Parathyroid adenoma (tissue), 2 donors: Measurements from ENCODE around the gene MYCT1.

Experiments used
- H2AFZ ChIP-seq: fragments of 300-600 bp; sonication (generic); one replicate; pipeline ENCODE4 v1.7.0; 2017; ENCODE audit warnings: antibody characterized with exemption, mild to moderate bottlenecking
- H3K27ac ChIP-seq: fragments of 300-600 bp; sonication (generic); one replicate; pipeline ENCODE4 v1.7.0; 2017
- H3K27me3 ChIP-seq: fragments of 300-600 bp; sonication (generic); one replicate; pipeline ENCODE4 v1.7.0; 2017; ENCODE audit warnings: low read length; ENCODE audit not compliant: control insufficient read depth, insufficient read depth
- H3K36me3 ChIP-seq: fragments of 300-600 bp; sonication (generic); one replicate; pipeline ENCODE4 v1.7.0; 2017; ENCODE audit warnings: low read length; ENCODE audit not compliant: control insufficient read depth, insufficient read depth
- H3K4me1 ChIP-seq: fragments of 300-600 bp; sonication (generic); one replicate; pipeline ENCODE4 v1.7.0; 2017; ENCODE audit warnings: control low read depth
- H3K4me2 ChIP-seq: fragments of 300-600 bp; sonication (generic); one replicate; pipeline ENCODE4 v1.7.0; 2017; ENCODE audit warnings: low read length
- H3K4me3 ChIP-seq: fragments of 300-600 bp; sonication (generic); one replicate; pipeline ENCODE4 v1.7.0; 2017; ENCODE audit warnings: low read depth, low read length
- H3K79me2 ChIP-seq: fragments of 300-600 bp; sonication (generic); one replicate; pipeline ENCODE4 v1.7.0; 2017; ENCODE audit warnings: control low read depth
- H3K9ac ChIP-seq: fragments of 300-600 bp; sonication (generic); one replicate; pipeline ENCODE4 v1.7.0; 2017; ENCODE audit warnings: mild to moderate bottlenecking
- H3K9me3 ChIP-seq: fragments of 300-600 bp; sonication (generic); one replicate; pipeline ENCODE4 v1.7.0; 2017; ENCODE audit warnings: low read length; ENCODE audit not compliant: control insufficient read depth
- CTCF ChIP-seq: fragments of 300-600 bp; sonication (generic); IDR thresholded peaks from one replicate; pipeline ENCODE4 v1.7.0; 2017; ENCODE audit warnings: antibody characterized with exemption, mild to moderate bottlenecking
- donor health status: primary hyperparathyroidism.

MYCT1 gene

GRCh38 chr6:152685819-152686218 is 11.9 kb upstream of the MYCT1 start:
- Histone ChIP-seq H3K4me2 (no peak overlapping the region), H3K9ac (no peak overlapping the region), H2AFZ (no peak overlapping the region), H3K4me1 (no peaks in the 10 kb centered on the region), H3K27me3 (no peaks in the 10 kb centered on the region), H3K4me3 (no peak overlapping the region), H3K9me3 (no peaks in the 10 kb centered on the region), H3K36me3 (no peaks in the 10 kb centered on the region), H3K27ac (no peak overlapping the region), H3K79me2 (no peaks in the 10 kb centered on the region)
- no peak for TF ChIP-seq CTCF

- no peaks in the 10 kb centered on the region for H3K9me3 ChIP-seq
- H3K4me2 ChIP-seq = no peak overlapping the region
- H3K27me3 ChIP-seq = no peaks in the 10 kb centered on the region
- no peak overlapping the region for H3K9ac ChIP-seq
- no peaks in the 10 kb centered on the region for H3K36me3 ChIP-seq
- H2AFZ ChIP-seq = no peak overlapping the region
- no peaks in the 10 kb centered on the region for H3K4me1 ChIP-seq
- H3K79me2 ChIP-seq = no peaks in the 10 kb centered on the region
- H3K4me3 ChIP-seq = no peak overlapping the region
- no peak for TF ChIP-seq CTCF
- H3K27ac ChIP-seq = no peak overlapping the region
Observed at GRCh38 chr6:152695372-152696045, 2.2 kb upstream of the MYCT1 start.

- TF ChIP-seq CTCF = no peak
- Histone ChIP-seq H3K9ac (no peak overlapping the region), H3K36me3 (no peaks in the 10 kb centered on the region), H3K27ac (no peak overlapping the region), H3K9me3 (no peaks in the 10 kb centered on the region), H3K4me3 (no peak overlapping the region), H3K4me1 (no peaks in the 10 kb centered on the region), H3K79me2 (no peaks in the 10 kb centered on the region), H2AFZ (no peak overlapping the region), H3K4me2 (no peak overlapping the region), H3K27me3 (no peaks in the 10 kb centered on the region)
Observed at GRCh38 chr6:152696522-152696921, 1.2 kb upstream of the MYCT1 start.

- Histone ChIP-seq H3K79me2 (no peaks in the 10 kb centered on the region), H3K27me3 (no peaks in the 10 kb centered on the region), H3K4me3 (peak overlapping the region; percentile 12), H3K4me1 (no peaks in the 10 kb centered on the region), H3K36me3 (no peaks in the 10 kb centered on the region), H3K4me2 (no peak overlapping the region), H3K27ac (no peak overlapping the region), H3K9ac (no peak overlapping the region), H2AFZ (no peak overlapping the region), H3K9me3 (no peaks in the 10 kb centered on the region)
- no peak for TF ChIP-seq CTCF
Observed at GRCh38 chr6:152698692-152699091, 995 bp downstream of the MYCT1 start.

- H3K4me3 ChIP-seq = no peak overlapping the region
- H3K9ac ChIP-seq = no peak overlapping the region
- no peak overlapping the region for H2AFZ ChIP-seq
- no peaks in the 10 kb centered on the region for H3K79me2 ChIP-seq
- no peaks in the 10 kb centered on the region for H3K4me1 ChIP-seq
- no peak overlapping the region for H3K27ac ChIP-seq
- no peaks in the 10 kb centered on the region for H3K27me3 ChIP-seq
- TF ChIP-seq CTCF = no peak
- H3K36me3 ChIP-seq = no peaks in the 10 kb centered on the region
- no peak overlapping the region for H3K4me2 ChIP-seq
- H3K9me3 ChIP-seq = no peaks in the 10 kb centered on the region
Observed at GRCh38 chr6:152700427-152700826, 2.7 kb downstream of the MYCT1 start.
